K562 (cell line): ENCODE results near the gene ASXL2. TPM values are rescaled to one million over a fixed set of nuclear protein-coding genes. Genes with fewer than 3 reads are reported as not detected.

Experiments
- STAT5A ChIP-seq: IDR thresholded peaks from 2 replicates; pipeline ENCODE4 v1.6.1; 2012; ENCODE audit warnings: low read length, inconsistent platforms, borderline replicate concordance
- polyA plus RNA-seq, 8 experiments: library from polyadenylated mRNA; depleted of rRNA in 4 of 8; stranded (reverse) in 5 of 8; unstranded in 3 of 8; fragments of >200 nt; fragmentation: Nextera tagmentation in 2 of 8; fragmentation: Illumina TruSeq in 1 of 8; extraction: Ambion mirVana in 2 of 8; extraction: Trizol in 1 of 8; gene quantifications; 2 replicates each; pipeline versions ENCODE4 v1.2.1 to v1.2.3, GENCODE V29; 2011 to 2014; ENCODE audit warnings: inconsistent platforms in 1 of 8, missing spikeins in 1 of 8
- total RNA-seq, 7 experiments: library from RNA; depleted of rRNA in 6 of 7; stranded (reverse); fragments of >200 nt in 6 of 7; fragmentation: Illumina TruSeq in 2 of 7; extraction: Trizol in 2 of 7; gene quantifications; 2 replicates each; pipeline versions ENCODE4 v1.2.1 to v1.2.3, GENCODE V29; 2011 to 2021; ENCODE audit warnings: low replicate concordance in 1 of 7
- TF ChIP-seq, protein P1 (sequence below): sonication (generic); formaldehyde crosslinking; IDR thresholded peaks from 2 replicates; pipeline ENCODE4 v1.9.0; 2022; ENCODE audit warnings: mild to moderate bottlenecking, missing genetic modification reagents
- TF ChIP-seq, protein P2 (sequence below): fragments of 200-600 bp; sonication (generic); IDR thresholded peaks from one replicate; pipeline ENCODE4 v1.6.1; 2012; ENCODE audit warnings: mild to moderate bottlenecking, low read depth, low read length, inconsistent platforms
- TF ChIP-seq, protein P3 (sequence below): sonication (generic); formaldehyde crosslinking; IDR thresholded peaks from 2 replicates; pipeline ENCODE4 v1.8.1; 2023; ENCODE audit warnings: mild to moderate bottlenecking, missing genetic modification reagents
- TF ChIP-seq, protein P4 (sequence below): fragments of 250-450 bp; sonication (Bioruptor Pico); IDR thresholded peaks from 2 replicates; pipeline ENCODE4 v1.5.0; 2021; ENCODE audit warnings: mild to moderate bottlenecking, moderate library complexity
- TF ChIP-seq, protein P5 (sequence below): fragments of 250-450 bp; sonication (Bioruptor Pico); IDR thresholded peaks from 2 replicates; pipeline ENCODE4 v1.9.0; 2021; ENCODE audit warnings: mild to moderate bottlenecking, inconsistent platforms

The ASXL2 gene
- total and polyA plus RNA-seq, 9 of the 15 experiments (the other 6 are each of a cell fraction or from before 2014, with no cell fraction given) = 2.2 to 25.9 (median 9.0) TPM

DNA sequence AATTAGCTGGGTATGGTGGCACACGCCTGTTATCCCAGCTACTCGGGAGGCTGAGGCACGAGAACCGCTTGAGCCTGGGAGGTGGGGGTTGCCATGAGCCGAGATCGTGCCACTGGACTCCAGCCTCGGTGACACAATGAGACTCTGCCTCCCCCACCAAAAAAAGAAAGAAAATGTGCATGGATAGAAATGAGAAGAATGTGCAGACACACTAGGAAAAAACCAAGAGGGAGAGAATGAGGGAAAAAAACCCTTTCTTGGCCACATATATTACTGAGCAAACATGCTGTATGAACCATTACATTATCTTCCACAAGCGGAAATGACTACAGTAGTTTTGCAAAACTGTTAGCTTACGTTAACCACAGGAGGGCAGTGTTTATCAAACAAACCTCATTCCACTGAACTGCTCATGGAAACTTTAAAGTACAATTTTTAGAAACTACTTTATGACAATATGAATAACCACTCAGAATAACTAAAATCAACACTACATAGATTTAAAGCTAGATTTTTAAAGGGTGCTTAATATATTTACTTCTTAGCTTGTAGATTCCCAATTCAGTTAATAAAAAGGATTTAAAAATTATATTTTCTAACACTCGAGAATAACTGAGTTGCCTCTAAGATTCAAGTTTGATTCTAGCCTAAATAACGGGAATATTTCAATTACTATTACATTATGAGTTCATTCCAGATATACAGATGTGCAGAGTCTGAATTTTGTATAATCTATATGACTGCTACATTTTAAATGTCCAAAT, 26.4 kb downstream of the ASXL2 start (continued):
- TF ChIP-seq, protein P1, sequence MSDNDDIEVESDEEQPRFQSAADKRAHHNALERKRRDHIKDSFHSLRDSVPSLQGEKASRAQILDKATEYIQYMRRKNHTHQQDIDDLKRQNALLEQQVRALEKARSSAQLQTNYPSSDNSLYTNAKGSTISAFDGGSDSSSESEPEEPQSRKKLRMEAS = 0 out of 2 replicates have a peak, but pooled peaks have one; percentile 22
- TF ChIP-seq, protein P2, sequence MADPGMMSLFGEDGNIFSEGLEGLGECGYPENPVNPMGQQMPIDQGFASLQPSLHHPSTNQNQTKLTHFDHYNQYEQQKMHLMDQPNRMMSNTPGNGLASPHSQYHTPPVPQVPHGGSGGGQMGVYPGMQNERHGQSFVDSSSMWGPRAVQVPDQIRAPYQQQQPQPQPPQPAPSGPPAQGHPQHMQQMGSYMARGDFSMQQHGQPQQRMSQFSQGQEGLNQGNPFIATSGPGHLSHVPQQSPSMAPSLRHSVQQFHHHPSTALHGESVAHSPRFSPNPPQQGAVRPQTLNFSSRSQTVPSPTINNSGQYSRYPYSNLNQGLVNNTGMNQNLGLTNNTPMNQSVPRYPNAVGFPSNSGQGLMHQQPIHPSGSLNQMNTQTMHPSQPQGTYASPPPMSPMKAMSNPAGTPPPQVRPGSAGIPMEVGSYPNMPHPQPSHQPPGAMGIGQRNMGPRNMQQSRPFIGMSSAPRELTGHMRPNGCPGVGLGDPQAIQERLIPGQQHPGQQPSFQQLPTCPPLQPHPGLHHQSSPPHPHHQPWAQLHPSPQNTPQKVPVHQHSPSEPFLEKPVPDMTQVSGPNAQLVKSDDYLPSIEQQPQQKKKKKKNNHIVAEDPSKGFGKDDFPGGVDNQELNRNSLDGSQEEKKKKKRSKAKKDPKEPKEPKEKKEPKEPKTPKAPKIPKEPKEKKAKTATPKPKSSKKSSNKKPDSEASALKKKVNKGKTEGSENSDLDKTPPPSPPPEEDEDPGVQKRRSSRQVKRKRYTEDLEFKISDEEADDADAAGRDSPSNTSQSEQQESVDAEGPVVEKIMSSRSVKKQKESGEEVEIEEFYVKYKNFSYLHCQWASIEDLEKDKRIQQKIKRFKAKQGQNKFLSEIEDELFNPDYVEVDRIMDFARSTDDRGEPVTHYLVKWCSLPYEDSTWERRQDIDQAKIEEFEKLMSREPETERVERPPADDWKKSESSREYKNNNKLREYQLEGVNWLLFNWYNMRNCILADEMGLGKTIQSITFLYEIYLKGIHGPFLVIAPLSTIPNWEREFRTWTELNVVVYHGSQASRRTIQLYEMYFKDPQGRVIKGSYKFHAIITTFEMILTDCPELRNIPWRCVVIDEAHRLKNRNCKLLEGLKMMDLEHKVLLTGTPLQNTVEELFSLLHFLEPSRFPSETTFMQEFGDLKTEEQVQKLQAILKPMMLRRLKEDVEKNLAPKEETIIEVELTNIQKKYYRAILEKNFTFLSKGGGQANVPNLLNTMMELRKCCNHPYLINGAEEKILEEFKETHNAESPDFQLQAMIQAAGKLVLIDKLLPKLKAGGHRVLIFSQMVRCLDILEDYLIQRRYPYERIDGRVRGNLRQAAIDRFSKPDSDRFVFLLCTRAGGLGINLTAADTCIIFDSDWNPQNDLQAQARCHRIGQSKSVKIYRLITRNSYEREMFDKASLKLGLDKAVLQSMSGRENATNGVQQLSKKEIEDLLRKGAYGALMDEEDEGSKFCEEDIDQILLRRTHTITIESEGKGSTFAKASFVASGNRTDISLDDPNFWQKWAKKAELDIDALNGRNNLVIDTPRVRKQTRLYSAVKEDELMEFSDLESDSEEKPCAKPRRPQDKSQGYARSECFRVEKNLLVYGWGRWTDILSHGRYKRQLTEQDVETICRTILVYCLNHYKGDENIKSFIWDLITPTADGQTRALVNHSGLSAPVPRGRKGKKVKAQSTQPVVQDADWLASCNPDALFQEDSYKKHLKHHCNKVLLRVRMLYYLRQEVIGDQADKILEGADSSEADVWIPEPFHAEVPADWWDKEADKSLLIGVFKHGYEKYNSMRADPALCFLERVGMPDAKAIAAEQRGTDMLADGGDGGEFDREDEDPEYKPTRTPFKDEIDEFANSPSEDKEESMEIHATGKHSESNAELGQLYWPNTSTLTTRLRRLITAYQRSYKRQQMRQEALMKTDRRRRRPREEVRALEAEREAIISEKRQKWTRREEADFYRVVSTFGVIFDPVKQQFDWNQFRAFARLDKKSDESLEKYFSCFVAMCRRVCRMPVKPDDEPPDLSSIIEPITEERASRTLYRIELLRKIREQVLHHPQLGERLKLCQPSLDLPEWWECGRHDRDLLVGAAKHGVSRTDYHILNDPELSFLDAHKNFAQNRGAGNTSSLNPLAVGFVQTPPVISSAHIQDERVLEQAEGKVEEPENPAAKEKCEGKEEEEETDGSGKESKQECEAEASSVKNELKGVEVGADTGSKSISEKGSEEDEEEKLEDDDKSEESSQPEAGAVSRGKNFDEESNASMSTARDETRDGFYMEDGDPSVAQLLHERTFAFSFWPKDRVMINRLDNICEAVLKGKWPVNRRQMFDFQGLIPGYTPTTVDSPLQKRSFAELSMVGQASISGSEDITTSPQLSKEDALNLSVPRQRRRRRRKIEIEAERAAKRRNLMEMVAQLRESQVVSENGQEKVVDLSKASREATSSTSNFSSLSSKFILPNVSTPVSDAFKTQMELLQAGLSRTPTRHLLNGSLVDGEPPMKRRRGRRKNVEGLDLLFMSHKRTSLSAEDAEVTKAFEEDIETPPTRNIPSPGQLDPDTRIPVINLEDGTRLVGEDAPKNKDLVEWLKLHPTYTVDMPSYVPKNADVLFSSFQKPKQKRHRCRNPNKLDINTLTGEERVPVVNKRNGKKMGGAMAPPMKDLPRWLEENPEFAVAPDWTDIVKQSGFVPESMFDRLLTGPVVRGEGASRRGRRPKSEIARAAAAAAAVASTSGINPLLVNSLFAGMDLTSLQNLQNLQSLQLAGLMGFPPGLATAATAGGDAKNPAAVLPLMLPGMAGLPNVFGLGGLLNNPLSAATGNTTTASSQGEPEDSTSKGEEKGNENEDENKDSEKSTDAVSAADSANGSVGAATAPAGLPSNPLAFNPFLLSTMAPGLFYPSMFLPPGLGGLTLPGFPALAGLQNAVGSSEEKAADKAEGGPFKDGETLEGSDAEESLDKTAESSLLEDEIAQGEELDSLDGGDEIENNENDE = no peak
- TF ChIP-seq, protein P3, sequence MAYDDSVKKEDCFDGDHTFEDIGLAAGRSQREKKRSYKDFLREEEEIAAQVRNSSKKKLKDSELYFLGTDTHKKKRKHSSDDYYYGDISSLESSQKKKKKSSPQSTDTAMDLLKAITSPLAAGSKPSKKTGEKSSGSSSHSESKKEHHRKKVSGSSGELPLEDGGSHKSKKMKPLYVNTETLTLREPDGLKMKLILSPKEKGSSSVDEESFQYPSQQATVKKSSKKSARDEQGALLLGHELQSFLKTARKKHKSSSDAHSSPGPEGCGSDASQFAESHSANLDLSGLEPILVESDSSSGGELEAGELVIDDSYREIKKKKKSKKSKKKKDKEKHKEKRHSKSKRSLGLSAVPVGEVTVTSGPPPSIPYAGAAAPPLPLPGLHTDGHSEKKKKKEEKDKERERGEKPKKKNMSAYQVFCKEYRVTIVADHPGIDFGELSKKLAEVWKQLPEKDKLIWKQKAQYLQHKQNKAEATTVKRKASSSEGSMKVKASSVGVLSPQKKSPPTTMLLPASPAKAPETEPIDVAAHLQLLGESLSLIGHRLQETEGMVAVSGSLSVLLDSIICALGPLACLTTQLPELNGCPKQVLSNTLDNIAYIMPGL (CRISPR knock-in tag) = no peak
- TF ChIP-seq STAT5A = peak; percentile 13; the same call in 1 of the 2 replicates
- TF ChIP-seq, protein P4, sequence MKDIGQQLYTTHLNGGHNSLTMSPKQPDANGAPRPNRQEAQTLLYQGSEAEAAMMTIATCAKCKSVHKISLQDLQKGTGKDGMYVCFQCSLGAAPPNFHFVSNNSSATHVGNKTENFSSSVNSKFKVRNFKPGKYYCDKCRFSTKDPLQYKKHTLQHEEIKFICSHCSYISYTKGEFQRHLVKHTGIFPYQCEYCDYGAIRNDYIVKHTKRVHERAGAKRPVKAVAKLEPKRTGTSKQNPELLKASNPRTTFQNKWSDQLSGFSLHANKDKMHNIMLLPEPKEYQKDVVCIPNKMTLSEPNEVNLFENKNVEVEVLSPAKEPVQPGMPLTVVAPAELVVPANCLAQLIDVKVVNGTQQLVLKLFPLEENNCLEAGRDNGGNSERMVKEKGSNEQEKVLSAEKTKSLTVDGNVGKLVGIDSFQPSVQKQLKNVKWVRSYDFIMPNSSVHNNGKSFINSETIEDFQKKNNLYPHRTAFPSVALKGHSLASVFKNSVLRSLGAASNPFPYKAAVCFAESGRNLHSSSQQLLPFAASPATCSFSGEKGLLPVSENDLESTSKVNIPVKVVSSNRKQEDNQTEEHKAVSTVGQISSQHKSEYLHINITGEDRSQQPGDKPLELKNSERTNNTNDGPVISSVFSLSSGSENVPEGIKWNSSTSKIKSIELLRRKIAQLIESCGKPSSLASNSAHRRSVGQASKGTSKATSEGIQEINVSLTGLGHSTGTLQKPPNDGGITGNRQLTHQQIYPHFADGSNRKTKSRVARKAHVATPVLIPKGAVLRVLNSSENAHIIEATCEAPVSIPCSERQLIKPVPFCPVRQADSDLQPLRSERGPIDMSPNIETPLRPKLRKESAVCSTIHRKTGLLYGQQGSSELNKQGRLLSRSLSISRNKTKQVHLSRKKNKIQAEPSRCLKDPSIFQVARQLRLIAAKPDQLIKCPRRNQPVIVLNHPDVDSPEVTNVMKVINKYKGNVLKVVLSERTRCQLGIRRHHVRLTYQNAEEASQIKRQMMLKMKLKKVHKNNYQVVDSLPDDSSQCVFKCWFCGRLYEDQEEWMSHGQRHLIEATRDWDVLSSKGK (CRISPR knock-in tag) = no peak
- TF ChIP-seq, protein P5, sequence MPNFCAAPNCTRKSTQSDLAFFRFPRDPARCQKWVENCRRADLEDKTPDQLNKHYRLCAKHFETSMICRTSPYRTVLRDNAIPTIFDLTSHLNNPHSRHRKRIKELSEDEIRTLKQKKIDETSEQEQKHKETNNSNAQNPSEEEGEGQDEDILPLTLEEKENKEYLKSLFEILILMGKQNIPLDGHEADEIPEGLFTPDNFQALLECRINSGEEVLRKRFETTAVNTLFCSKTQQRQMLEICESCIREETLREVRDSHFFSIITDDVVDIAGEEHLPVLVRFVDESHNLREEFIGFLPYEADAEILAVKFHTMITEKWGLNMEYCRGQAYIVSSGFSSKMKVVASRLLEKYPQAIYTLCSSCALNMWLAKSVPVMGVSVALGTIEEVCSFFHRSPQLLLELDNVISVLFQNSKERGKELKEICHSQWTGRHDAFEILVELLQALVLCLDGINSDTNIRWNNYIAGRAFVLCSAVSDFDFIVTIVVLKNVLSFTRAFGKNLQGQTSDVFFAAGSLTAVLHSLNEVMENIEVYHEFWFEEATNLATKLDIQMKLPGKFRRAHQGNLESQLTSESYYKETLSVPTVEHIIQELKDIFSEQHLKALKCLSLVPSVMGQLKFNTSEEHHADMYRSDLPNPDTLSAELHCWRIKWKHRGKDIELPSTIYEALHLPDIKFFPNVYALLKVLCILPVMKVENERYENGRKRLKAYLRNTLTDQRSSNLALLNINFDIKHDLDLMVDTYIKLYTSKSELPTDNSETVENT (CRISPR knock-in tag) = no peak
